ENCODE data around the gene GALNT11.
A peak's percentile ranks its signal among the peaks of the same experiment; 100 is the strongest.

Gene GALNT11

GRCh38 chr7:152120776-152121175, 95.3 kb downstream of the GALNT11 start:
- no peak for DNase-seq

- no peak for DNase-seq
These were observed 96.0 kb downstream of the GALNT11 start for GRCh38 chr7:152121432-152121831.

GRCh38 chr7:152122540-152122939, 97.1 kb downstream of the GALNT11 start:
- no peak for DNase-seq

- no peak for DNase-seq
These were observed 101.3 kb downstream of the GALNT11 start for GRCh38 chr7:152126741-152127140.

- no peak for DNase-seq
These were observed 101.8 kb downstream of the GALNT11 start for GRCh38 chr7:152127229-152127628.

GRCh38 chr7:152128252-152128651, 102.8 kb downstream of the GALNT11 start:
- DNase-seq: no peak

GRCh38 chr7:152128741-152129461, 103.4 kb downstream of the GALNT11 start:
- no peak for DNase-seq

- DNase-seq: no peak
These were observed 104.2 kb downstream of the GALNT11 start for GRCh38 chr7:152129682-152130081.

- DNase-seq: no peak
These were observed 105.5 kb downstream of the GALNT11 start for GRCh38 chr7:152130658-152131590.

- no peak for DNase-seq
These were observed 106.6 kb downstream of the GALNT11 start for GRCh38 chr7:152131981-152132494.

- DNase-seq: no peak
These were observed 107.3 kb downstream of the GALNT11 start for GRCh38 chr7:152132812-152133211.

- no peak for DNase-seq
These were observed 108.3 kb downstream of the GALNT11 start for GRCh38 chr7:152133804-152134203.

- no peak for DNase-seq
These were observed 111.2 kb downstream of the GALNT11 start for GRCh38 chr7:152136686-152137085.

- peak in 1 of 2 experiments; percentile 1 for DNase-seq
These were observed 112.1 kb downstream of the GALNT11 start for GRCh38 chr7:152137476-152138025.

- DNase-seq: no peak
These were observed 114.6 kb downstream of the GALNT11 start for GRCh38 chr7:152140067-152140466.

- DNase-seq: no peak
These were observed 115.1 kb downstream of the GALNT11 start for GRCh38 chr7:152140560-152140959.

GRCh38 chr7:152142976-152143595, 117.6 kb downstream of the GALNT11 start:
- DNase-seq: no peak

GRCh38 chr7:152144557-152145245, 119.2 kb downstream of the GALNT11 start:
- DNase-seq: no peak

- DNase-seq: peak; percentile 4 to 33
These were observed 120.5 kb downstream of the GALNT11 start for GRCh38 chr7:152145853-152146466.

GRCh38 chr7:152148706-152149105, 123.2 kb downstream of the GALNT11 start:
- DNase-seq: no peak

- no peak for DNase-seq
These were observed 123.9 kb downstream of the GALNT11 start for GRCh38 chr7:152149363-152149762.

GRCh38 chr7:152152267-152152666, 126.8 kb downstream of the GALNT11 start:
- DNase-seq: no peak
